A549 (cell line): ENCODE data around the gene DMXL2.

Experiments used
- EP300 ChIP-seq, 2 experiments: fragments of >200 bp; sonication (Bioruptor Twin); formaldehyde crosslinking; IDR thresholded peaks; 2 replicates in 1 of 2; 3 replicates in 1 of 2; pipeline ENCODE4 v1.6.1; 2016 to 2017
- ESRRA ChIP-seq: fragments of 150-350 bp; IDR thresholded peaks from 2 replicates; pipeline ENCODE4 v1.6.1; 2014; ENCODE audit warnings: mild to moderate bottlenecking, low read length, borderline replicate concordance
- FOSL2 ChIP-seq, 2 experiments: fragments of 450-650 bp in 1 of 2; fragments of >200 bp in 1 of 2; sonication (Bioruptor Twin) in 1 of 2; formaldehyde crosslinking; IDR thresholded peaks; 2 replicates each; pipeline versions ENCODE4 v1.5.0 to v1.6.1; 2016 to 2020; ENCODE audit warnings: mild to moderate bottlenecking in 1 of 2, moderate library complexity in 1 of 2
- GATA3 ChIP-seq: IDR thresholded peaks from 2 replicates; pipeline ENCODE4 v1.6.1; 2012; ENCODE audit warnings: borderline replicate concordance
- KDM1A ChIP-seq: fragments of 200-600 bp; sonication (generic); IDR thresholded peaks from 2 replicates; pipeline ENCODE4 v1.6.1; 2016; ENCODE audit warnings: low read depth, mild to moderate bottlenecking
- MAFK ChIP-seq: fragments of 450-650 bp; IDR thresholded peaks from 2 replicates; pipeline ENCODE4 v1.6.1; 2014; ENCODE audit not compliant: partially characterized antibody
- NR3C1 ChIP-seq: fragments of >200 bp; sonication (Bioruptor Twin); formaldehyde crosslinking; IDR thresholded peaks from 3 replicates; pipeline ENCODE4 v1.6.1; 2017
- POLR2A ChIP-seq: IDR thresholded peaks from 2 replicates; pipeline ENCODE4 v1.6.1; 2012; ENCODE audit warnings: mild to moderate bottlenecking, low read length
- RFX5 ChIP-seq: fragments of 450-650 bp; IDR thresholded peaks from 2 replicates; pipeline ENCODE4 v1.7.1; 2014; ENCODE audit warnings: antibody characterized with exemption, mild to moderate bottlenecking, moderate library complexity
- TF ChIP-seq, protein P1 (sequence below): fragments of >200 bp; sonication (Bioruptor Twin); formaldehyde crosslinking; IDR thresholded peaks from 3 replicates; pipeline ENCODE4 v1.5.1; 2016
- TF ChIP-seq, protein P2 (sequence below): IDR thresholded peaks from 2 replicates; pipeline ENCODE4 v1.6.1; 2012

DNA sequence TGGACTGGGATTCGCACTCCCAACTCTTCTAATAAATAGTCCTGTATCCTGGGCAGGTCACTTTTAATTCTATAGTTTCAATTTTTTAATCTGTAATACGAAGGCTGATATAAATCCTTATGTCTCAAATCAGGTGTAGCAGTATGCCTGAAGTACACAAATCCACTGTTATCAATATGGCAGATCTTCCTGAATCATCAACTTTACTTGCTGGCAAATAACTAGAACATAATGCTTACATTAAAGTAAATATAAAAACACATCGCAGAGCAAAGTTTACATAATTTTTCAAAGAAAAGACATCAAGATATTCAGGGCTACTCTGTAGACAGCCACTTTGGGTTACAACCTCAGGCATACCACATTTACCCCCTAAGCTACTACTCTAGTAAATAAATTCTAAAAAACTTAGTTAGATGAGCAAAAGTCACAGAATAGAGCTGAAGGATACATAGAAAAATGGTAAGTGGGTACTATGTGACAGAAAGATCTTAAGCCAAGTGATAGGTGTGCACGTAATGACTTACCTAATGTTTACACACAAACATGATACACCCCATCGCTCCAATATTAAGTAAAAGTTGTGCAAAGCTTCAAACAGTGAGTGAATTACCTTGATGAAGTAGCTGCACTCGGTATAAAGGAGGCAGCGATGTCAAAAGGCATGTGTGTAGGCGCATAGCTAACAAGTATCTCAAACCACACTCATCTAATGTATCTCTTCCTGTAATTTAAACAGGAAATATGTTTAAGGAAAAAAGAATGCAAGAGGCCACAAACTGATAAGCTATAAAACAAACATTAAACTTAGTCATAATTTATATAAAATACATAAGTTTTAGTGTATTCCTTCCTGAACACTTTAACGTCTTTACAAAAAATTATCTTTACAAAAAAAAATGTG is 127.9 kb downstream of the DMXL2 start:
- TF ChIP-seq, protein P1, sequence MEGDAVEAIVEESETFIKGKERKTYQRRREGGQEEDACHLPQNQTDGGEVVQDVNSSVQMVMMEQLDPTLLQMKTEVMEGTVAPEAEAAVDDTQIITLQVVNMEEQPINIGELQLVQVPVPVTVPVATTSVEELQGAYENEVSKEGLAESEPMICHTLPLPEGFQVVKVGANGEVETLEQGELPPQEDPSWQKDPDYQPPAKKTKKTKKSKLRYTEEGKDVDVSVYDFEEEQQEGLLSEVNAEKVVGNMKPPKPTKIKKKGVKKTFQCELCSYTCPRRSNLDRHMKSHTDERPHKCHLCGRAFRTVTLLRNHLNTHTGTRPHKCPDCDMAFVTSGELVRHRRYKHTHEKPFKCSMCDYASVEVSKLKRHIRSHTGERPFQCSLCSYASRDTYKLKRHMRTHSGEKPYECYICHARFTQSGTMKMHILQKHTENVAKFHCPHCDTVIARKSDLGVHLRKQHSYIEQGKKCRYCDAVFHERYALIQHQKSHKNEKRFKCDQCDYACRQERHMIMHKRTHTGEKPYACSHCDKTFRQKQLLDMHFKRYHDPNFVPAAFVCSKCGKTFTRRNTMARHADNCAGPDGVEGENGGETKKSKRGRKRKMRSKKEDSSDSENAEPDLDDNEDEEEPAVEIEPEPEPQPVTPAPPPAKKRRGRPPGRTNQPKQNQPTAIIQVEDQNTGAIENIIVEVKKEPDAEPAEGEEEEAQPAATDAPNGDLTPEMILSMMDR = no peak
- TF ChIP-seq POLR2A (no peak), FOSL2 (IDR thresholded peaks at IDR 0.05) (no peak), FOSL2 (CRISPR knock-in tag; IDR thresholded peaks at IDR 0.05) (no peak), NR3C1 (no peak), ESRRA (no peak), GATA3 (no peak), EP300 (IDR thresholded peaks at IDR 0.05) (no peak), MAFK (no peak), RFX5 (no peak), KDM1A (no peak)
- TF ChIP-seq, protein P2, sequence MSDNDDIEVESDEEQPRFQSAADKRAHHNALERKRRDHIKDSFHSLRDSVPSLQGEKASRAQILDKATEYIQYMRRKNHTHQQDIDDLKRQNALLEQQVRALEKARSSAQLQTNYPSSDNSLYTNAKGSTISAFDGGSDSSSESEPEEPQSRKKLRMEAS = no peak
